HepG2 (cell line): ENCODE measurements around the gene MUC4. TPM values are rescaled to one million over a fixed set of nuclear protein-coding genes. Genes with fewer than 3 reads are reported as not detected.

Source experiments
- ATAC-seq: fragments of 200-7000 bp; cut with Tn5 transposase; 3 replicates; pipeline ENCODE4 v1.9.1; 2020; ENCODE audit warnings: mild to moderate bottlenecking, moderate library complexity
- BruUV-seq: library from RNA; stranded (reverse); fragments of 400-500 nt; replicated peaks from 2 replicates; lab custom pipeline; 2021; lab: Mats Ljungman, UMichigan
- CTCF ChIA-PET: fragments of 300-600 bp; formaldehyde crosslinking; extraction: SDS; loops from one replicate; lab custom pipeline; 2021; ENCODE audit warnings: low total read pairs, inconsistent platforms, low intra/inter-chr PET ratio; lab: Yijun Ruan, JAX
- POLR2A ChIA-PET: fragments of 350-600 bp; sonication (Branson Sonifier 250); formaldehyde crosslinking; loops from one replicate; lab custom pipeline; 2020; ENCODE audit warnings: antibody characterized with exemption, inconsistent platforms; lab: Yijun Ruan, JAX
- DNase-seq: peaks from one replicate; pipeline ENCODE4 v3.0.0-alpha.2; 2015; ENCODE audit warnings: low spot score
- FAIRE-seq: peaks from 3 replicates; lab custom pipeline; 2011; peaks lifted over from hg19 to GRCh38; lab: Jason Lieb, UNC
- H2AFZ ChIP-seq: one replicate; pipeline ENCODE4 v1.6.1; 2011; ENCODE audit warnings: low read length, inconsistent platforms
- H3K27ac ChIP-seq: fragments of 300-600 bp; 3 replicates; pipeline ENCODE4 v1.8.0; 2011; ENCODE audit warnings: mixed run types, mild to moderate bottlenecking, mixed read lengths, low read length, inconsistent platforms; ENCODE audit not compliant: insufficient read depth; ENCODE audit errors: extremely low read length
- H3K27me3 ChIP-seq, 2 experiments: fragments of 200-600 bp in 1 of 2; 2 replicates in 1 of 2; 3 replicates in 1 of 2; pipeline versions ENCODE4 v1.6.0 to v1.8.0; 2011; ENCODE audit warnings: low read length in 2 of 2, mild to moderate bottlenecking in 2 of 2, moderate library complexity in 2 of 2, inconsistent platforms in 1 of 2; ENCODE audit not compliant: insufficient read depth in 2 of 2, control insufficient read depth in 1 of 2
- H3K36me3 ChIP-seq, 2 experiments: fragments of 200-600 bp in 1 of 2; replicated peaks in 1 of 2; 2 replicates in 1 of 2; 3 replicates in 1 of 2; pipeline versions ENCODE4 v1.5.1 to v1.8.0; 2011; ENCODE audit warnings: low read length in 2 of 2, inconsistent platforms in 1 of 2; ENCODE audit not compliant: insufficient read depth in 2 of 2, control insufficient read depth in 1 of 2
- H3K4me1 ChIP-seq: 2 replicates; pipeline ENCODE4 v1.5.1; 2012; ENCODE audit warnings: low read length, inconsistent platforms; ENCODE audit not compliant: insufficient read depth
- H3K4me2 ChIP-seq: 2 replicates; pipeline ENCODE4 v1.6.0; 2011; ENCODE audit warnings: low read depth, low read length, inconsistent platforms
- H3K4me3 ChIP-seq, 3 experiments: fragments of 200-600 bp in 1 of 3; sonication (generic), shearing (Covaris generic) in 1 of 3; replicated peaks in 1 of 3; 2 replicates each; pipeline ENCODE4 v1.5.1; 2011 to 2016; ENCODE audit warnings: low read length in 3 of 3, inconsistent platforms in 2 of 3, low read depth in 2 of 3, mild to moderate bottlenecking in 2 of 3, control low read depth in 1 of 3, mixed read lengths in 1 of 3; ENCODE audit not compliant: insufficient read depth in 1 of 3
- H3K79me2 ChIP-seq: one replicate; pipeline ENCODE4 v1.6.1; 2011; ENCODE audit warnings: low read length, inconsistent platforms; ENCODE audit not compliant: insufficient read depth
- H3K9ac ChIP-seq: 2 replicates; pipeline ENCODE4 v1.6.0; 2011; ENCODE audit warnings: mild to moderate bottlenecking, low read depth, low read length, inconsistent platforms; ENCODE audit not compliant: insufficient read depth
- H3K9me3 ChIP-seq: 2 replicates; pipeline ENCODE4 v1.5.1; 2012; ENCODE audit warnings: mild to moderate bottlenecking, low read length
- H4K20me1 ChIP-seq: 2 replicates; pipeline ENCODE4 v1.6.0; 2011; ENCODE audit warnings: inconsistent platforms, mild to moderate bottlenecking, low read length, moderate library complexity; ENCODE audit not compliant: insufficient read depth
- ATF7 ChIP-seq, 2 experiments: fragments of 450-650 bp in 1 of 2; sonication (generic) in 1 of 2; formaldehyde crosslinking in 1 of 2; IDR thresholded peaks; 2 replicates each; pipeline versions ENCODE4 v1.4.0 to v1.6.1; 2016 to 2020; ENCODE audit warnings: antibody characterized with exemption in 1 of 2, mild to moderate bottlenecking in 1 of 2, missing genetic modification reagents in 1 of 2
- CHCHD3 ChIP-seq: sonication (generic); formaldehyde crosslinking; IDR thresholded peaks from 2 replicates; pipeline ENCODE4 v1.8.0; 2022; ENCODE audit warnings: mild to moderate bottlenecking, missing genetic modification reagents, moderate library complexity
- EP300 ChIP-seq, 3 experiments: sonication (generic) in 1 of 3; formaldehyde crosslinking in 1 of 3; IDR thresholded peaks; 2 replicates each; pipeline versions ENCODE4 v1.5.1 to v1.6.1; 2011 to 2020; ENCODE audit warnings: low read depth in 2 of 3, low read length in 2 of 3, borderline replicate concordance in 1 of 3, improper control_type of control experiment in 1 of 3, mild to moderate bottlenecking in 1 of 3, missing genetic modification reagents in 1 of 3, moderate library complexity in 1 of 3
- ERF ChIP-seq: IDR thresholded peaks from 2 replicates; pipeline ENCODE4 v1.6.1; 2018; ENCODE audit warnings: missing biosample characterization, missing genetic modification reagents
- FOXA3 ChIP-seq: IDR thresholded peaks from 2 replicates; pipeline ENCODE4 v1.6.1; 2016; ENCODE audit warnings: missing genetic modification reagents, missing compliant biosample characterization
- RCOR2 ChIP-seq: IDR thresholded peaks from 2 replicates; pipeline ENCODE4 v1.6.1; 2016; ENCODE audit warnings: missing biosample characterization, missing genetic modification reagents
- REPIN1 ChIP-seq: sonication (generic); formaldehyde crosslinking; IDR thresholded peaks from 2 replicates; pipeline ENCODE4 v1.8.0; 2022; ENCODE audit warnings: missing genetic modification reagents, low read depth, mild to moderate bottlenecking, borderline replicate concordance
- SIN3A ChIP-seq: IDR thresholded peaks from 2 replicates; pipeline ENCODE4 v1.6.1; 2011; ENCODE audit warnings: low read depth, mild to moderate bottlenecking, control low read depth, low read length, borderline replicate concordance
- SMYD3 ChIP-seq: sonication (generic); formaldehyde crosslinking; IDR thresholded peaks from 2 replicates; pipeline ENCODE4 v1.8.1; 2023; ENCODE audit warnings: mild to moderate bottlenecking, missing genetic modification reagents
- SOX13 ChIP-seq, 3 experiments: fragments of 450-650 bp in 1 of 3; sonication (generic) in 1 of 3; formaldehyde crosslinking in 1 of 3; IDR thresholded peaks in 2 of 3; conservative IDR thresholded peaks in 1 of 3; 2 replicates each; pipeline versions ENCODE4 v1.5.0 to v1.6.1; 2016 to 2020; ENCODE audit warnings: antibody characterized with exemption in 1 of 3, mild to moderate bottlenecking in 1 of 3, missing compliant biosample characterization in 1 of 3, missing genetic modification reagents in 1 of 3, moderate library complexity in 1 of 3
- TOE1 ChIP-seq: sonication (generic); formaldehyde crosslinking; IDR thresholded peaks from 2 replicates; pipeline ENCODE4 v1.4.0; 2020; ENCODE audit warnings: mild to moderate bottlenecking, missing genetic modification reagents
- ZFYVE20 ChIP-seq: sonication (generic); formaldehyde crosslinking; IDR thresholded peaks from 2 replicates; pipeline ENCODE4 v1.8.0; 2023; ENCODE audit warnings: low read depth, mild to moderate bottlenecking, moderate library complexity, missing genetic modification reagents, borderline replicate concordance
- ZNF510 ChIP-seq: sonication (generic); formaldehyde crosslinking; IDR thresholded peaks from 2 replicates; pipeline ENCODE4 v1.4.0; 2020; ENCODE audit warnings: low read depth, mild to moderate bottlenecking, missing genetic modification reagents
- ZNF713 ChIP-seq: sonication (generic); formaldehyde crosslinking; IDR thresholded peaks from 2 replicates; pipeline ENCODE4 v1.4.0; 2020; ENCODE audit warnings: mild to moderate bottlenecking, missing genetic modification reagents
- WGBS: methylation state at CpG from one replicate; pipeline ENCODE4 v1.1.6; 2017; ENCODE audit warnings: low lambda C conversion rate; 5-methylcytosine and 5-hydroxymethylcytosine counted together
- in situ Hi-C: cut with HindIII; loops from 2 replicates; pipeline ENCODE4 v1.10.0; 2017; ENCODE audit warnings: low pct_unique_long_range_greater_than_20kb; ENCODE audit not compliant: extremely low pct_ligation_motif_present
- intact Hi-C: fragments of 100-400 bp; cut with micrococcal nuclease; formaldehyde crosslinking; loops from one replicate; pipeline ENCODE4 v1.10.0; 2022; ENCODE audit not compliant: unreplicated experiment
- polyA plus RNA-seq, 8 experiments: library from polyadenylated mRNA; depleted of rRNA in 3 of 8; stranded (reverse) in 7 of 8; unstranded in 1 of 8; fragments of >200 nt; fragmentation: Illumina TruSeq in 4 of 8; extraction: Trizol in 4 of 8; gene quantifications; 2 replicates each; pipeline versions ENCODE4 v1.2.1 to v1.2.3, GENCODE V29; 2011 to 2016; ENCODE audit warnings: low read depth in 4 of 8, missing spikeins in 1 of 8, mixed read lengths in 1 of 8; ENCODE audit not compliant: insufficient read depth in 1 of 8
- total RNA-seq, 5 experiments: library from RNA; depleted of rRNA; stranded (reverse); fragments of >200 nt; fragmentation: Illumina TruSeq; extraction: Trizol; gene quantifications; 2 replicates each; pipeline ENCODE4 v1.2.3, GENCODE V29; 2016; ENCODE audit warnings: low read depth in 1 of 5
- TF ChIP-seq, protein P1 (sequence below): sonication (generic); formaldehyde crosslinking; IDR thresholded peaks from 2 replicates; pipeline ENCODE4 v1.4.0; 2020; ENCODE audit warnings: mild to moderate bottlenecking, missing genetic modification reagents
- TF ChIP-seq, protein P2 (sequence below): sonication (generic); formaldehyde crosslinking; IDR thresholded peaks from 2 replicates; pipeline ENCODE4 v1.5.0; 2020; ENCODE audit warnings: mild to moderate bottlenecking, missing genetic modification reagents, borderline replicate concordance

Gene MUC4
- total and polyA plus RNA-seq, 2 of the 13 experiments (the other 11 are each of a cell fraction or from before 2014, with no cell fraction given), result not detected

- no peak for TF ChIP-seq ZNF510
- TF ChIP-seq SIN3A, result no peak
- no peak for TF ChIP-seq RCOR2
- no peak for TF ChIP-seq FOXA3 (CRISPR knock-in tag)
- TF ChIP-seq, all 625 proteins: peak for 0
Observed at GRCh38 chr3:195761123-195761566, 50.6 kb downstream of the MUC4 start (continued).

GRCh38 chr3:195760345-195761122 lies 51.2 kb downstream of the MUC4 start:
- H3K4me2 ChIP-seq, result no peak overlapping the region
- 38% methylated on average over 16 of the region's 24 CpGs for WGBS
- H3K27ac ChIP-seq, result no peak overlapping the region
- no peak for DNase-seq
- H3K4me3 ChIP-seq, result no peak overlapping the region
- peaks cover 10 to 60% of the 10 kb centered on the region in 2 experiments; a peak in 4 of 5 replicates for H3K27me3 ChIP-seq
- H3K9ac ChIP-seq, result no peak overlapping the region
- no peaks in the 10 kb centered on the region for H3K4me1 ChIP-seq
- in situ Hi-C loops, result no loop called here
- no peaks in the 10 kb centered on the region for H3K36me3 ChIP-seq
- intact Hi-C loops, result no loop called here
- H3K79me2 ChIP-seq, result no peaks in the 10 kb centered on the region
- CTCF ChIA-PET, result no interaction called here
- no TSS peak for BruUV-seq
- no peak overlapping the region for H2AFZ ChIP-seq
- POLR2A ChIA-PET, result no interaction called here
- H4K20me1 ChIP-seq, result no peaks in the 10 kb centered on the region
- no peak for ATAC-seq
- no peak for FAIRE-seq
- no peaks in the 10 kb centered on the region for H3K9me3 ChIP-seq
- no peak for TF ChIP-seq ATF7 (IDR thresholded peaks at IDR 0.05)
- TF ChIP-seq ATF7 (CRISPR knock-in tag; IDR thresholded peaks at IDR 0.05), result no peak
- no peak for TF ChIP-seq ERF (CRISPR knock-in tag)
- no peak for TF ChIP-seq TOE1
- TF ChIP-seq SMYD3, result no peak
- TF ChIP-seq ZFYVE20 (CRISPR knock-in tag), result no peak
- TF ChIP-seq REPIN1 (CRISPR knock-in tag), result no peak
- TF ChIP-seq, protein P1, sequence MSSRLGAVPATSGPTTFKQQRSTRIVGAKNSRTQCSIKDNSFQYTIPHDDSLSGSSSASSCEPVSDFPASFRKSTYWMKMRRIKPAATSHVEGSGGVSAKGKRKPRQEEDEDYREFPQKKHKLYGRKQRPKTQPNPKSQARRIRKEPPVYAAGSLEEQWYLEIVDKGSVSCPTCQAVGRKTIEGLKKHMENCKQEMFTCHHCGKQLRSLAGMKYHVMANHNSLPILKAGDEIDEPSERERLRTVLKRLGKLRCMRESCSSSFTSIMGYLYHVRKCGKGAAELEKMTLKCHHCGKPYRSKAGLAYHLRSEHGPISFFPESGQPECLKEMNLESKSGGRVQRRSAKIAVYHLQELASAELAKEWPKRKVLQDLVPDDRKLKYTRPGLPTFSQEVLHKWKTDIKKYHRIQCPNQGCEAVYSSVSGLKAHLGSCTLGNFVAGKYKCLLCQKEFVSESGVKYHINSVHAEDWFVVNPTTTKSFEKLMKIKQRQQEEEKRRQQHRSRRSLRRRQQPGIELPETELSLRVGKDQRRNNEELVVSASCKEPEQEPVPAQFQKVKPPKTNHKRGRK (CRISPR knock-in tag), result no peak
- TF ChIP-seq CHCHD3, result no peak
- TF ChIP-seq, protein P2, sequence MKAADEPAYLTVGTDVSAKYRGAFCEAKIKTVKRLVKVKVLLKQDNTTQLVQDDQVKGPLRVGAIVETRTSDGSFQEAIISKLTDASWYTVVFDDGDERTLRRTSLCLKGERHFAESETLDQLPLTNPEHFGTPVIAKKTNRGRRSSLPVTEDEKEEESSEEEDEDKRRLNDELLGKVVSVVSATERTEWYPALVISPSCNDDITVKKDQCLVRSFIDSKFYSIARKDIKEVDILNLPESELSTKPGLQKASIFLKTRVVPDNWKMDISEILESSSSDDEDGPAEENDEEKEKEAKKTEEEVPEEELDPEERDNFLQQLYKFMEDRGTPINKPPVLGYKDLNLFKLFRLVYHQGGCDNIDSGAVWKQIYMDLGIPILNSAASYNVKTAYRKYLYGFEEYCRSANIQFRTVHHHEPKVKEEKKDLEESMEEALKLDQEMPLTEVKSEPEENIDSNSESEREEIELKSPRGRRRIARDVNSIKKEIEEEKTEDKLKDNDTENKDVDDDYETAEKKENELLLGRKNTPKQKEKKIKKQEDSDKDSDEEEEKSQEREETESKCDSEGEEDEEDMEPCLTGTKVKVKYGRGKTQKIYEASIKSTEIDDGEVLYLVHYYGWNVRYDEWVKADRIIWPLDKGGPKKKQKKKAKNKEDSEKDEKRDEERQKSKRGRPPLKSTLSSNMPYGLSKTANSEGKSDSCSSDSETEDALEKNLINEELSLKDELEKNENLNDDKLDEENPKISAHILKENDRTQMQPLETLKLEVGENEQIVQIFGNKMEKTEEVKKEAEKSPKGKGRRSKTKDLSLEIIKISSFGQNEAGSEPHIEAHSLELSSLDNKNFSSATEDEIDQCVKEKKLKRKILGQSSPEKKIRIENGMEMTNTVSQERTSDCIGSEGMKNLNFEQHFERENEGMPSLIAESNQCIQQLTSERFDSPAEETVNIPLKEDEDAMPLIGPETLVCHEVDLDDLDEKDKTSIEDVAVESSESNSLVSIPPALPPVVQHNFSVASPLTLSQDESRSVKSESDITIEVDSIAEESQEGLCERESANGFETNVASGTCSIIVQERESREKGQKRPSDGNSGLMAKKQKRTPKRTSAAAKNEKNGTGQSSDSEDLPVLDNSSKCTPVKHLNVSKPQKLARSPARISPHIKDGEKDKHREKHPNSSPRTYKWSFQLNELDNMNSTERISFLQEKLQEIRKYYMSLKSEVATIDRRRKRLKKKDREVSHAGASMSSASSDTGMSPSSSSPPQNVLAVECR (CRISPR knock-in tag), result no peak
- no peak for TF ChIP-seq SOX13 (IDR thresholded peaks at IDR 0.05)
- TF ChIP-seq SOX13 (CRISPR knock-in tag; conservative IDR thresholded peaks at IDR 0.05 in 1 of 2, IDR thresholded peaks at IDR 0.05 in 1 of 2), result no peak
- no peak for TF ChIP-seq EP300 (IDR thresholded peaks at IDR 0.05; ENCODE audit: low read depth in 2 of 2, low read length in 2 of 2)
- no peak for TF ChIP-seq EP300 (CRISPR knock-in tag; IDR thresholded peaks at IDR 0.05; ENCODE audit: borderline replicate concordance)
- no peak for TF ChIP-seq ZNF713 (CRISPR knock-in tag)
